Kidney (tissue), 14 donors: Measurements from ENCODE around the gene SPTBN5. TPM values are rescaled to one million over a fixed set of nuclear protein-coding genes. Genes with fewer than 3 reads are reported as not detected.

ENCODE experiments used
- DNase-seq, 5 donors: peaks; one replicate each; pipeline ENCODE4 v3.0.0-alpha.2; 2013 to 2020
- FAIRE-seq: peaks from 2 replicates; lab custom pipeline; 2012; peaks lifted over from hg19 to GRCh38; lab: Jason Lieb, UNC
- H3K27ac ChIP-seq, 2 donors: one replicate each; pipeline ENCODE4 v1.7.0; 2013; ENCODE audit warnings: low read depth in 2 of 2, low read length in 2 of 2, inconsistent platforms in 1 of 2
- H3K27me3 ChIP-seq: one replicate; pipeline ENCODE4 v1.7.1; 2013; ENCODE audit warnings: low read length, inconsistent platforms; ENCODE audit not compliant: control insufficient read depth, insufficient read depth
- H3K36me3 ChIP-seq, 3 donors: one replicate each; pipeline versions ENCODE4 v1.7.0 to v1.7.1; 2013; ENCODE audit warnings: low read length in 3 of 3, control low read depth in 1 of 3, inconsistent platforms in 1 of 3; ENCODE audit not compliant: insufficient read depth in 3 of 3, control insufficient read depth in 2 of 3
- H3K4me1 ChIP-seq, 3 donors: one replicate each; pipeline versions ENCODE4 v1.7.0 to v1.7.1; 2013; ENCODE audit warnings: low read length in 3 of 3, inconsistent platforms in 1 of 3, low read depth in 1 of 3; ENCODE audit not compliant: control insufficient read depth in 2 of 3, insufficient read depth in 2 of 3
- H3K4me3 ChIP-seq, 3 donors: one replicate each; pipeline versions ENCODE4 v1.7.0 to v1.8.1; 2013; ENCODE audit warnings: low read length in 3 of 3, control low read depth in 1 of 3, inconsistent platforms in 1 of 3
- H3K9ac ChIP-seq, 3 donors: one replicate each; pipeline versions ENCODE4 v1.7.0 to v1.7.1; 2013; ENCODE audit warnings: low read length in 3 of 3, control low read depth in 1 of 3, inconsistent platforms in 1 of 3
- H3K9me3 ChIP-seq, 3 donors: one replicate each; pipeline versions ENCODE4 v1.7.0 to v1.7.1; 2013; ENCODE audit warnings: low read length in 3 of 3, control low read depth in 1 of 3, inconsistent platforms in 1 of 3; ENCODE audit not compliant: control insufficient read depth in 2 of 3, insufficient read depth in 1 of 3
- CTCF ChIP-seq: IDR thresholded peaks from 3 replicates; pipeline ENCODE4 v1.5.1; 2012; ENCODE audit warnings: mild to moderate bottlenecking, moderate library complexity, borderline replicate concordance; ENCODE audit not compliant: insufficient read depth; ENCODE audit errors: extremely low read depth
- intact Hi-C: fragments of 100-400 bp; cut with DNase I; formaldehyde crosslinking; loops from one replicate; pipeline ENCODE4 v1.11.1; 2022
- polyA plus RNA-seq: library from polyadenylated mRNA; stranded (reverse); fragments of 350-450 nt; fragmentation: Illumina TruSeq; extraction: RNeasy Lipid Tissue Mini Kit (QIAGEN cat#74804); gene quantifications from one replicate; pipeline ENCODE4 v1.2.3, GENCODE V29; 2014; ENCODE audit warnings: low read depth, low replicate concordance; ENCODE audit not compliant: insufficient read depth
- total RNA-seq: library from RNA; stranded (reverse); fragmentation: NEBNext Ultra II Directional; extraction: Animal tissue kit (Norgen Biotek cat#: 25700); gene quantifications from one replicate; pipeline ENCODE4 v1.2.1, GENCODE V29; 2021
- donor health status: control.
- donor health status: control.
- donor health status: control.
- donor health status: control.
- donor health status: control.
- donor health status: DM: yes; HTN: yes; CAD: no.
- donor health status: Normal renal cell carcinoma (clear cell type).

The SPTBN5 gene
- total and polyA plus RNA-seq, 2 donors from 2014 or later: 1.2 to 2.6 TPM

GRCh38 chr15:41856716-41857115, 37.1 kb downstream of the SPTBN5 start:
- Histone ChIP-seq H3K4me3 (no peak overlapping the region), H3K36me3 (no peaks in the 10 kb centered on the region), H3K4me1 (no peaks in the 10 kb centered on the region), H3K9ac (no peak overlapping the region), H3K27ac (no peak overlapping the region), H3K9me3 (no peaks in the 10 kb centered on the region), H3K27me3 (no peaks in the 10 kb centered on the region)
- intact Hi-C loops: no loop called here
- TF ChIP-seq CTCF: no peak
- no peak for DNase-seq
- FAIRE-seq: no peak

GRCh38 chr15:41856262-41856661, 37.6 kb downstream of the SPTBN5 start:
- no peaks in the 10 kb centered on the region for H3K9me3 ChIP-seq
- H3K36me3 ChIP-seq: no peaks in the 10 kb centered on the region
- DNase-seq: no peak
- no peak overlapping the region for H3K9ac ChIP-seq
- H3K27me3 ChIP-seq: no peaks in the 10 kb centered on the region
- no peaks in the 10 kb centered on the region for H3K4me1 ChIP-seq
- no peak overlapping the region for H3K27ac ChIP-seq
- no peak overlapping the region for H3K4me3 ChIP-seq
- intact Hi-C loops: no loop called here
- TF ChIP-seq CTCF: no peak
- FAIRE-seq: no peak

DNA sequence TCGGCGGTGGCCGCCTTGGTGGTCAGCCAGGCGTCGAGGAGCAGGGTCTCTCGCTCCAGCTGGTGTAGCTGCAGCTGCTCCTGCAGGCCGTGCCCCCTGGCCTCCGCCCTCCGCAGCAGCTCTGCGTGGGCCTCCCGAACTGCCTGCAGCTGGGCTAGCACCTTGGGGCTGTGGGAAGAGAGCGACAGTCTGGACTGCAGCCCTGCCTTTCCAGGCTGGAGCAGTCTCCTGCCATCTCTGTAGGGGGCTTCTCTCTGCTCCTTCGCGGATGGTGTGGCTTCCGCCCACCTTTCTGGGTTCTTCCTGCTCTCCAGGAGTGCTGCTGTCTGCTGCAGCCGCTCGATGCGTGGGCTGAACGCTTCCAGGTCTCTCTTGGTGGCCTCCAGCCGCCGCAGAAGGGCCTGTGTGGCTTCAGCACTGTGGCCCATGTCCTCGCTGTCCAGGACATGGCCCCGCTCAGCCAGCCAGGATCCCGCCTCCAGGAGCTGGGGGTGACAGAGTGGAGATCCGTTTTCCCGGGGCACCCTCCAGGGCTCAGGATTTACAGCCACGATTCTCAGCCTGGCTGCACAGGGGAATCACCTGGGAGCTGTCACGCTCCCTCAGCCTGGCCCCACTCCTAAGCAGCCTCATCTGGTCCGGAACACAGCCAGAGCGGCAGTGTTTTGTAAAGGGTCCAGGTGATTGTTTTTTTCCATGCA, 38.4 kb downstream of the SPTBN5 start:
- intact Hi-C loops: no loop called here
- Histone ChIP-seq H3K9me3 (no peaks in the 10 kb centered on the region), H3K36me3 (no peaks in the 10 kb centered on the region), H3K9ac (no peak overlapping the region), H3K27ac (no peak overlapping the region), H3K27me3 (no peaks in the 10 kb centered on the region), H3K4me3 (no peak overlapping the region), H3K4me1 (no peaks in the 10 kb centered on the region)
- DNase-seq: peak in 4 of 5 donors; percentile 78 to 86 (median 82)
- no peak for TF ChIP-seq CTCF
- no peak for FAIRE-seq

GRCh38 chr15:41854443-41854842, 39.4 kb downstream of the SPTBN5 start:
- H3K9me3 ChIP-seq: no peaks in the 10 kb centered on the region
- peak in 1 of 5 donors; percentile 50 for DNase-seq
- H3K27me3 ChIP-seq: no peaks in the 10 kb centered on the region
- no peak for TF ChIP-seq CTCF
- peaks cover 0 to 3% (median 0%) of the 10 kb centered on the region in 3 donors for H3K4me1 ChIP-seq
- intact Hi-C loops: no loop called here
- no peak overlapping the region for H3K9ac ChIP-seq
- no peak overlapping the region for H3K4me3 ChIP-seq
- H3K27ac ChIP-seq: no peak overlapping the region
- FAIRE-seq: no peak
- H3K36me3 ChIP-seq: no peaks in the 10 kb centered on the region
